ENCODE data around the gene GPR78.

The GPR78 gene

GRCh38 chr4:8600266-8600665 lies 20.1 kb downstream of the GPR78 start:
- TF ChIP-seq CTCF (IDR thresholded peaks at IDR 0.05; ENCODE audit: insufficient read depth, low read length, poor library complexity, severe bottlenecking): no peak
- Histone ChIP-seq H3K36me3 (ENCODE audit: control insufficient read depth, insufficient read depth, low read length) (no peaks in the 10 kb centered on the region), H3K27me3 (replicated peaks; ENCODE audit: control insufficient read depth, insufficient read depth, low read length) (peaks cover 2% of the 10 kb centered on the region; the same call in 1 of the 2 replicates), H3K4me3 (replicated peaks; ENCODE audit: low read depth, low read length) (no peak overlapping the region)
- no peak for DNase-seq (ENCODE audit: extremely low read depth, insufficient read length)

- H3K27me3 ChIP-seq (replicated peaks; ENCODE audit: control insufficient read depth, insufficient read depth, low read length): peaks cover 2% of the 10 kb centered on the region; the same call in 1 of the 2 replicates
- no peak overlapping the region for H3K4me3 ChIP-seq (replicated peaks; ENCODE audit: low read depth, low read length)
- no peak for DNase-seq (ENCODE audit: extremely low read depth, insufficient read length)
- H3K36me3 ChIP-seq (ENCODE audit: control insufficient read depth, insufficient read depth, low read length): no peaks in the 10 kb centered on the region
- no peak for TF ChIP-seq CTCF (IDR thresholded peaks at IDR 0.05; ENCODE audit: insufficient read depth, low read length, poor library complexity, severe bottlenecking)
These were observed 20.5 kb downstream of the GPR78 start for GRCh38 chr4:8600686-8601085.

GRCh38 chr4:8601086-8601485 lies 20.9 kb downstream of the GPR78 start:
- TF ChIP-seq CTCF (IDR thresholded peaks at IDR 0.05; ENCODE audit: insufficient read depth, low read length, poor library complexity, severe bottlenecking): no peak
- no peak for DNase-seq (ENCODE audit: extremely low read depth, insufficient read length)
- Histone ChIP-seq H3K4me3 (replicated peaks; ENCODE audit: low read depth, low read length) (no peak overlapping the region), H3K36me3 (ENCODE audit: control insufficient read depth, insufficient read depth, low read length) (no peaks in the 10 kb centered on the region), H3K27me3 (replicated peaks; ENCODE audit: control insufficient read depth, insufficient read depth, low read length) (peaks cover 2% of the 10 kb centered on the region; the same call in 1 of the 2 replicates)

- Histone ChIP-seq H3K27me3 (replicated peaks; ENCODE audit: control insufficient read depth, insufficient read depth, low read length) (peaks cover 2% of the 10 kb centered on the region; the same call in 1 of the 2 replicates), H3K36me3 (ENCODE audit: control insufficient read depth, insufficient read depth, low read length) (no peaks in the 10 kb centered on the region), H3K4me3 (replicated peaks; ENCODE audit: low read depth, low read length) (no peak overlapping the region)
- no peak for DNase-seq (ENCODE audit: extremely low read depth, insufficient read length)
- no peak for TF ChIP-seq CTCF (IDR thresholded peaks at IDR 0.05; ENCODE audit: insufficient read depth, low read length, poor library complexity, severe bottlenecking)
These were observed 21.4 kb downstream of the GPR78 start for GRCh38 chr4:8601556-8601955.

- H3K27me3 ChIP-seq (replicated peaks; ENCODE audit: control insufficient read depth, insufficient read depth, low read length): peaks cover 2% of the 10 kb centered on the region; the same call in 1 of the 2 replicates
- no peak for TF ChIP-seq CTCF (IDR thresholded peaks at IDR 0.05; ENCODE audit: insufficient read depth, low read length, poor library complexity, severe bottlenecking)
- no peaks in the 10 kb centered on the region for H3K36me3 ChIP-seq (ENCODE audit: control insufficient read depth, insufficient read depth, low read length)
- no peak for DNase-seq (ENCODE audit: extremely low read depth, insufficient read length)
- no peak overlapping the region for H3K4me3 ChIP-seq (replicated peaks; ENCODE audit: low read depth, low read length)
These were observed 22.7 kb downstream of the GPR78 start for GRCh38 chr4:8602686-8603430.

Measured in GM06990 (cell line).